Naive thymus-derived CD8-positive, alpha-beta T cell (primary cell): ENCODE measurements around the gene CCDC33. TPM values are rescaled to one million over a fixed set of nuclear protein-coding genes. Genes with fewer than 3 reads are reported as not detected.

Experiments used
- ATAC-seq, 2 donors: fragments of 150-1000 bp; cut with Tn5 transposase in 1 of 2; sonication (Bioruptor Pico), chemical (Tn5 transposase) in 1 of 2; 1 replicate in 1 of 2; 2 replicates in 1 of 2; pipeline ENCODE4 v1.10.0; 2021; ENCODE audit warnings: mild to moderate bottlenecking in 2 of 2, moderate library complexity in 2 of 2
- POLR2A ChIA-PET: fragments of 350-600 bp; sonication (Branson Sonifier 250); formaldehyde crosslinking; loops from one replicate; lab custom pipeline; 2021; ENCODE audit warnings: antibody characterized with exemption; lab: Charles Lee
- DNase-seq, 10 donors: peaks; one replicate each; pipeline versions ENCODE4 v3.0.0 to v3.0.0-alpha.2; 2020 to 2022
- H3K27ac Mint-ChIP-seq, 10 donors: one replicate each; pipeline ENCODE4 v1.8.0; 2020 to 2022; ENCODE audit warnings: mild to moderate bottlenecking in 10 of 10, mixed read lengths in 10 of 10, moderate library complexity in 4 of 10, inconsistent platforms in 1 of 10
- H3K27me3 Mint-ChIP-seq, 5 donors: one replicate each; pipeline ENCODE4 v1.8.0; 2021 to 2022; ENCODE audit warnings: mixed read lengths in 5 of 5
- H3K36me3 Mint-ChIP-seq, 3 donors: one replicate each; pipeline ENCODE4 v1.8.0; 2020 to 2022; ENCODE audit warnings: mixed read lengths in 3 of 3, mild to moderate bottlenecking in 2 of 3, inconsistent platforms in 1 of 3
- H3K4me1 Mint-ChIP-seq, 4 donors: one replicate each; pipeline ENCODE4 v1.8.0; 2021 to 2022; ENCODE audit warnings: mixed read lengths in 4 of 4
- H3K4me3 Mint-ChIP-seq, 10 donors: one replicate each; pipeline ENCODE4 v1.8.0; 2020 to 2022; ENCODE audit warnings: mild to moderate bottlenecking in 10 of 10, mixed read lengths in 10 of 10, moderate library complexity in 6 of 10, inconsistent platforms in 1 of 10
- H3K9me3 Mint-ChIP-seq, 9 donors: one replicate each; pipeline ENCODE4 v1.8.0; 2020 to 2022; ENCODE audit warnings: mixed read lengths in 9 of 9, mild to moderate bottlenecking in 3 of 9, inconsistent platforms in 1 of 9, moderate library complexity in 1 of 9
- polyA plus RNA-seq, 3 donors: library from polyadenylated mRNA; unstranded; fragments of 300-500 nt; fragmentation: Illumina TruSeq; gene quantifications; one replicate each; pipeline ENCODE4 v1.2.3, GENCODE V29; 2021
- total RNA-seq, 8 experiments: library from RNA in 2 of 8; stranded (reverse) in 2 of 8; gene quantifications; one replicate each; pipeline ENCODE4 v1.2.3 and lab custom pipeline; 2021 to 2026

Gene CCDC33
- total and polyA plus RNA-seq, 5 experiments from 2014 or later: not detected

- Mint-ChIP-seq H3K27ac (peak overlapping the region in 4 of 10 donors; percentile 18 to 88 (median 62)), H3K4me3 (no peak overlapping the region), H3K27me3 (no peaks in the 10 kb centered on the region), H3K9me3 (no peaks in the 10 kb centered on the region), H3K36me3 (no peaks in the 10 kb centered on the region), H3K4me1 (peaks cover 25 to 42% (median 34%) of the 10 kb centered on the region in 4 donors)
- ATAC-seq: peak; percentile 58 to 65
- POLR2A ChIA-PET: interaction anchor here (0.6 to 6.2 kb wide), 5 partner anchors 20 to 59 kb away, joined by 3 to 46 read pairs (median 4); no protein-coding TSS in a partner anchor
- DNase-seq: peak; percentile 42 to 87 (median 73)
Measured at GRCh38 chr15:74382004-74382816, 146.1 kb downstream of the CCDC33 start.

- Mint-ChIP-seq H3K9me3 (no peaks in the 10 kb centered on the region), H3K36me3 (no peaks in the 10 kb centered on the region), H3K27me3 (no peaks in the 10 kb centered on the region), H3K27ac (peak overlapping the region in 9 of 10 donors; percentile 74 to 95 (median 87)), H3K4me1 (peaks cover 25 to 42% (median 34%) of the 10 kb centered on the region in 4 donors), H3K4me3 (peak overlapping the region in 5 of 10 donors; percentile 27 to 69 (median 61))
- DNase-seq (peak in 1 of 10 donors; percentile 34), ATAC-seq (no peak)
- POLR2A ChIA-PET: interaction anchor here (0.6 to 6.2 kb wide), 3 partner anchors 19 to 109 kb away, joined by 5 to 46 read pairs (median 7); no protein-coding TSS in a partner anchor
Measured at GRCh38 chr15:74383286-74383685, 147.2 kb downstream of the CCDC33 start.

GRCh38 chr15:74383695-74384565, 147.8 kb downstream of the CCDC33 start:
- H3K36me3 Mint-ChIP-seq: no peaks in the 10 kb centered on the region
- H3K27ac Mint-ChIP-seq: peak overlapping the region; percentile 74 to 95 (median 86)
- DNase-seq: peak in 4 of 10 donors; percentile 16 to 68 (median 24)
- H3K4me1 Mint-ChIP-seq: peaks cover 23 to 42% (median 33%) of the 10 kb centered on the region in 4 donors
- H3K9me3 Mint-ChIP-seq: no peaks in the 10 kb centered on the region
- no peaks in the 10 kb centered on the region for H3K27me3 Mint-ChIP-seq
- POLR2A ChIA-PET: interaction anchor here (0.6 to 6.2 kb wide), 8 partner anchors 12 to 108 kb away, joined by 5 to 46 read pairs (median 8); partner anchors contain the start of genes SEMA7A and UBL7
- ATAC-seq: peak; percentile 62 to 63
- peak overlapping the region in 9 of 10 donors; percentile 7 to 81 (median 65) for H3K4me3 Mint-ChIP-seq

DNA sequence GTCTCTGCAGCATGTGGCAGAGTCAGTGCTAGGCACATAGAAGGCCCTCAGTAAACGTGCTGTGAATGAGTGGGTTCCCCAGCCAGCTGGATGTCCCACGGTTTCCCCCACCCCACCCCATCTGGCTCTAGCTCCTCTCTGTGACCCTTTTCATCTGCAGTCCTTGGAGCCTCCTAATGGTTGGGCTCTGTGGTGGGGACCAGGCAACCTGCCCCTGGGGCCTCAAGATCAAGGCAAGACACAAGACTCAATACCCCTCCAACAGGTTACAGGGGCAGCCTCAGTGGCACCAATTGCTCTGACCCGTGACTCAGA, 148.4 kb downstream of the CCDC33 start:
- H3K36me3 Mint-ChIP-seq: no peaks in the 10 kb centered on the region
- POLR2A ChIA-PET: interaction anchor here (1.2 to 6.2 kb wide), 8 partner anchors 9 to 76 kb away, joined by 5 to 46 read pairs (median 10); partner anchors contain the start of genes SEMA7A and UBL7
- peaks cover 22 to 42% (median 33%) of the 10 kb centered on the region in 4 donors for H3K4me1 Mint-ChIP-seq
- no peaks in the 10 kb centered on the region for H3K27me3 Mint-ChIP-seq
- peak overlapping the region in 7 of 10 donors; percentile 50 to 95 (median 85) for H3K27ac Mint-ChIP-seq
- ATAC-seq (no peak), DNase-seq (no peak)
- peak overlapping the region in 7 of 10 donors; percentile 27 to 69 (median 65) for H3K4me3 Mint-ChIP-seq
- H3K9me3 Mint-ChIP-seq: no peaks in the 10 kb centered on the region

GRCh38 chr15:74384881-74385643, 148.9 kb downstream of the CCDC33 start:
- no peaks in the 10 kb centered on the region for H3K36me3 Mint-ChIP-seq
- peak overlapping the region in 7 of 10 donors; percentile 15 to 93 (median 84) for H3K27ac Mint-ChIP-seq
- ATAC-seq (peak; percentile 75 to 78), DNase-seq (peak in 4 of 10 donors; percentile 25 to 77 (median 40))
- H3K4me3 Mint-ChIP-seq: peak overlapping the region in 7 of 10 donors; percentile 1 to 68 (median 48)
- H3K4me1 Mint-ChIP-seq: peaks cover 22 to 42% (median 33%) of the 10 kb centered on the region in 4 donors
- POLR2A ChIA-PET: interaction anchor here (1.2 to 6.2 kb wide), 8 partner anchors 10 to 76 kb away, joined by 5 to 46 read pairs (median 10); partner anchors contain the start of genes SEMA7A and UBL7
- no peaks in the 10 kb centered on the region for H3K27me3 Mint-ChIP-seq
- no peaks in the 10 kb centered on the region for H3K9me3 Mint-ChIP-seq

DNA sequence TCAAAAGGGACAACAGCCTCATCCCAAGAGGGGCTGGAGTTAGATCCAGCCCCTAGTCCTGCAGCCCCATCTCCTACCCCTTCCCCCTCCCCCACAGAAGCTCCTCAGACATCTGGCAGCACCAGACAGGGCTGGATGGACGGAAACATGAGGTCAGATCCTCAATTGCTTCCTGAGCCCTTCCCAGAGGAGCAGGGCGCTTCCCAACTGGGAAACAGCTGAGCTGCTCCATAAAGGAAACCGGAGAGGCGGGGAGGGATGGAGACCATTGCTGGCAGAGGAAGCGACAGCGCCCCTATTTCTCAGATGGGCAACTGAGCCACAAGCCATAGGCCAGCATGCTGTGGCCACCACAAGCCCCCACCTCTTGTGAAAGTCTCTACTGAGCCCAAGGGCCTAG, 149.6 kb downstream of the CCDC33 start:
- no peaks in the 10 kb centered on the region for H3K36me3 Mint-ChIP-seq
- DNase-seq: no peak
- H3K9me3 Mint-ChIP-seq: no peaks in the 10 kb centered on the region
- ATAC-seq: no peak
- H3K4me3 Mint-ChIP-seq: no peak overlapping the region
- POLR2A ChIA-PET: interaction anchor here (1.4 to 6.2 kb wide), 6 partner anchors 10 to 53 kb away, joined by 7 to 46 read pairs (median 11); partner anchors contain the start of gene SEMA7A
- peaks cover 25 to 46% (median 37%) of the 10 kb centered on the region in 4 donors for H3K4me1 Mint-ChIP-seq
- H3K27ac Mint-ChIP-seq: peak overlapping the region in 2 of 10 donors; percentile 15 to 88
- H3K27me3 Mint-ChIP-seq: no peaks in the 10 kb centered on the region

Other genes with a start within 250 kb of the CCDC33 start
- gene STOML1, start 244.0 kb upstream of the CCDC33 start, total RNA-seq: 10 to 100 TPM; 10.4 to 10.8 TPM
- 10 to 100 TPM in 2 of 3 donors, 1 to 10 TPM in 1; 9.6 to 15.6 (median 12.6) TPM for gene STOML1, start 244.0 kb upstream of the CCDC33 start, polyA plus RNA-seq
- 10 to 100 TPM; 53.1 to 57.9 TPM for gene PML, start 241.6 kb upstream of the CCDC33 start, total RNA-seq
- gene PML, start 241.6 kb upstream of the CCDC33 start, polyA plus RNA-seq: 10 to 100 TPM; 12.2 to 26.9 (median 19.7) TPM
- gene GOLGA6A, start 153.8 kb upstream of the CCDC33 start, total RNA-seq: under 1 TPM; 0.16 to 0.39 TPM
- under 1 TPM in 1 of 3 donors, not detected in 2; 0.05 TPM for gene GOLGA6A, start 153.8 kb upstream of the CCDC33 start, polyA plus RNA-seq
- gene ISLR2, start 105.7 kb upstream of the CCDC33 start, total RNA-seq: not detected
- not detected for gene ISLR2, start 105.7 kb upstream of the CCDC33 start, polyA plus RNA-seq
- gene ISLR, start 62.6 kb upstream of the CCDC33 start, total RNA-seq: not detected
- not detected for gene ISLR, start 62.6 kb upstream of the CCDC33 start, polyA plus RNA-seq
- gene STRA6, start 33.5 kb upstream of the CCDC33 start, total RNA-seq: not detected
- not detected for gene STRA6, start 33.5 kb upstream of the CCDC33 start, polyA plus RNA-seq
- not detected for gene CYP11A1, start 131.3 kb downstream of the CCDC33 start, total RNA-seq
- not detected for gene CYP11A1, start 131.3 kb downstream of the CCDC33 start, polyA plus RNA-seq
- 1 to 10 TPM; 3.2 TPM for gene SEMA7A, start 197.6 kb downstream of the CCDC33 start, total RNA-seq
- gene SEMA7A, start 197.6 kb downstream of the CCDC33 start, polyA plus RNA-seq: 1 to 10 TPM in 1 of 3 donors, under 1 TPM in 2; 0.09 to 1.7 (median 0.20) TPM
- 10 to 100 TPM; 49.0 to 54.1 TPM for gene UBL7, start 224.8 kb downstream of the CCDC33 start, total RNA-seq
- gene UBL7, start 224.8 kb downstream of the CCDC33 start, polyA plus RNA-seq: 100 to 1,000 TPM; 113 to 151 (median 150) TPM